K562 (cell line): ENCODE results near the gene MTHFSD. TPM values are rescaled to one million over a fixed set of nuclear protein-coding genes. Genes with fewer than 3 reads are reported as not detected.
A peak's percentile ranks its signal among the peaks of the same experiment; 100 is the strongest.

ENCODE experiments used
- ATAC-seq: fragments of 200-7000 bp; cut with Tn5 transposase; 3 replicates; pipeline ENCODE4 v1.9.1; 2020; ENCODE audit warnings: moderate library complexity
- BruUV-seq: library from RNA; stranded (reverse); fragments of 400-500 nt; replicated peaks from 2 replicates; lab custom pipeline; 2021; lab: Mats Ljungman, UMichigan
- CTCF ChIA-PET: fragments of 300-600 bp; formaldehyde crosslinking; extraction: SDS; loops from one replicate; lab custom pipeline; 2021; ENCODE audit warnings: low intra/inter-chr PET ratio; lab: Yijun Ruan, JAX
- POLR2A ChIA-PET: fragments of 300-600, 350-650 bp; sonication (Branson Sonifier 250); formaldehyde crosslinking; extraction: SDS; loops from one replicate; lab custom pipeline; 2021; ENCODE audit warnings: antibody characterized with exemption, inconsistent platforms; lab: Yijun Ruan, JAX
- DNase-seq, 4 experiments: peaks; one replicate each; pipeline versions ENCODE4 v3.0.0 to v3.0.0-alpha.2; 2011 to 2018; ENCODE audit warnings: low spot score in 3 of 4, mixed read lengths in 3 of 4; ENCODE audit errors: extremely low read depth in 1 of 4
- FAIRE-seq: peaks from 2 replicates; lab custom pipeline; 2011; peaks lifted over from hg19 to GRCh38; lab: Jason Lieb, UNC
- H2AFZ ChIP-seq: 2 replicates; pipeline ENCODE4 v1.6.0; 2011; ENCODE audit warnings: low read depth, low read length, control low read depth, inconsistent platforms
- H3K27ac ChIP-seq: fragments of 200-600 bp; 3 replicates; pipeline ENCODE4 v1.8.0; 2011; ENCODE audit warnings: low read depth, mild to moderate bottlenecking, control low read depth, inconsistent platforms, low read length, moderate library complexity, mixed read lengths; ENCODE audit errors: extremely low read depth
- H3K27me3 ChIP-seq, 2 experiments: fragments of 300-600 bp in 1 of 2; 2 replicates in 1 of 2; 3 replicates in 1 of 2; pipeline versions ENCODE4 v1.6.0 to v1.8.0; 2011; ENCODE audit warnings: inconsistent platforms in 2 of 2, low read length in 2 of 2, mild to moderate bottlenecking in 1 of 2, mixed read lengths in 1 of 2, moderate library complexity in 1 of 2; ENCODE audit not compliant: control insufficient read depth in 2 of 2, insufficient read depth in 2 of 2
- H3K36me3 ChIP-seq: fragments of 300-600 bp; 3 replicates; pipeline ENCODE4 v1.8.0; 2011; ENCODE audit warnings: mild to moderate bottlenecking, low read length, inconsistent platforms; ENCODE audit not compliant: control insufficient read depth, insufficient read depth
- H3K4me1 ChIP-seq, 2 experiments: fragments of 200-600 bp in 1 of 2; replicated peaks in 1 of 2; 2 replicates in 1 of 2; 3 replicates in 1 of 2; pipeline versions ENCODE4 v1.5.1 to v1.8.0; 2011; ENCODE audit warnings: inconsistent platforms in 2 of 2, low read length in 2 of 2, mild to moderate bottlenecking in 1 of 2, mixed read lengths in 1 of 2, moderate library complexity in 1 of 2; ENCODE audit not compliant: control insufficient read depth in 2 of 2, insufficient read depth in 2 of 2
- H3K4me2 ChIP-seq: 2 replicates; pipeline ENCODE4 v1.6.1; 2011; ENCODE audit warnings: low read length, control low read depth, inconsistent platforms, mixed read lengths; ENCODE audit not compliant: insufficient read depth
- H3K4me3 ChIP-seq: fragments of 200-600 bp; sonication (generic), shearing (Covaris generic); 2 replicates; pipeline ENCODE4 v1.5.1; 2016; ENCODE audit warnings: control low read depth, inconsistent platforms
- H3K79me2 ChIP-seq: fragments of 200-600 bp; 3 replicates; pipeline ENCODE4 v1.8.0; 2011; ENCODE audit warnings: low read length, inconsistent platforms; ENCODE audit not compliant: control insufficient read depth, insufficient read depth
- H3K9ac ChIP-seq, 2 experiments: 2 replicates each; pipeline versions ENCODE4 v1.6.0 to v1.6.1; 2011; ENCODE audit warnings: low read depth in 2 of 2, low read length in 2 of 2, control low read depth in 1 of 2, inconsistent platforms in 1 of 2, mild to moderate bottlenecking in 1 of 2, mixed read lengths in 1 of 2; ENCODE audit not compliant: insufficient read depth in 1 of 2
- H3K9me1 ChIP-seq: one replicate; pipeline ENCODE4 v1.6.0; 2011; ENCODE audit warnings: inconsistent platforms, mild to moderate bottlenecking, low read length, moderate library complexity; ENCODE audit not compliant: control insufficient read depth, insufficient read depth
- H3K9me3 ChIP-seq: replicated peaks from 2 replicates; pipeline ENCODE4 v1.5.1; 2011; ENCODE audit warnings: low read depth, low read length, inconsistent platforms; ENCODE audit not compliant: control insufficient read depth, insufficient read depth
- H4K20me1 ChIP-seq: replicated peaks from 2 replicates; pipeline ENCODE4 v1.6.1; 2011; ENCODE audit warnings: low read length, inconsistent platforms, mixed read lengths; ENCODE audit not compliant: control insufficient read depth, insufficient read depth
- BRF2 ChIP-seq: IDR thresholded peaks from 3 replicates; pipeline ENCODE4 v1.6.1; 2011; ENCODE audit warnings: borderline replicate concordance, mild to moderate bottlenecking; ENCODE audit not compliant: insufficient read length, insufficient read depth
- CEBPG ChIP-seq, 3 experiments: fragments of 200-800 bp in 1 of 3; sonication (Bioruptor generic) in 1 of 3; sonication (generic) in 1 of 3; formaldehyde crosslinking in 1 of 3; IDR thresholded peaks in 2 of 3; conservative IDR thresholded peaks in 1 of 3; 2 replicates each; pipeline versions ENCODE4 v1.6.1 to v1.8.0; 2016 to 2022; ENCODE audit warnings: missing compliant biosample characterization in 2 of 3, missing genetic modification characterization in 2 of 3, mild to moderate bottlenecking in 1 of 3, missing genetic modification reagents in 1 of 3
- DPF2 ChIP-seq: fragments of 450-650 bp; IDR thresholded peaks from 2 replicates; pipeline ENCODE4 v1.6.1; 2016
- E2F1 ChIP-seq: sonication (generic); formaldehyde crosslinking; IDR thresholded peaks from 2 replicates; pipeline ENCODE4 v1.8.1; 2023; ENCODE audit warnings: mild to moderate bottlenecking, missing genetic modification reagents, moderate library complexity
- GATAD2A ChIP-seq: fragments of 450-650 bp; IDR thresholded peaks from 2 replicates; pipeline ENCODE4 v1.6.1; 2017
- MTF1 ChIP-seq: fragments of 250-450 bp; sonication (Bioruptor Pico); IDR thresholded peaks from 2 replicates; pipeline ENCODE4 v1.9.0; 2021; ENCODE audit warnings: moderate library complexity, mild to moderate bottlenecking, inconsistent platforms, borderline replicate concordance
- POLR2G ChIP-seq: fragments of 200-400 bp; formaldehyde crosslinking; IDR thresholded peaks from 2 replicates; pipeline ENCODE4 v1.6.1; 2017; ENCODE audit warnings: low read depth, mild to moderate bottlenecking, antibody characterized with exemption, low read length, moderate library complexity
- POU5F1 ChIP-seq: fragments of 150-350 bp; IDR thresholded peaks from 2 replicates; pipeline ENCODE4 v1.6.1; 2014; ENCODE audit warnings: borderline replicate concordance, low read length, low read depth, mild to moderate bottlenecking; ENCODE audit not compliant: partially characterized antibody
- ZNF146 ChIP-seq: IDR thresholded peaks from one replicate; pipeline ENCODE4 v1.6.1; 2018; ENCODE audit warnings: missing compliant biosample characterization; ENCODE audit not compliant: unreplicated experiment
- ZNF324 ChIP-seq: fragments of 250-450 bp; sonication (Bioruptor Pico); IDR thresholded peaks from 2 replicates; pipeline ENCODE4 v1.4.0; 2020; ENCODE audit warnings: mild to moderate bottlenecking
- ZSCAN29 ChIP-seq: fragments of 450-650 bp; IDR thresholded peaks from 2 replicates; pipeline ENCODE4 v1.6.1; 2017
- WGBS: fragments of 100-300 bp; shearing (Covaris generic); methylation state at CpG from one replicate; pipeline ENCODE4 v1.1.6; 2016; ENCODE audit warnings: low coverage, mixed read lengths; ENCODE audit not compliant: insufficient coverage; ENCODE audit errors: missing lambda C conversion rate; 5-methylcytosine and 5-hydroxymethylcytosine counted together
- in situ Hi-C: fragments of 300-500 bp; cut with MboI; formaldehyde crosslinking; loops from 4 replicates; pipeline ENCODE4 v1.15.0; 2018; ENCODE audit warnings: inconsistent platforms, mixed read lengths
- intact Hi-C: fragments of 100-400 bp; cut with micrococcal nuclease; formaldehyde crosslinking; loops from 2 replicates; pipeline ENCODE4 v1.14.2; 2022
- polyA plus RNA-seq, 8 experiments: library from polyadenylated mRNA; depleted of rRNA in 4 of 8; stranded (reverse) in 5 of 8; unstranded in 3 of 8; fragments of >200 nt; fragmentation: Nextera tagmentation in 2 of 8; fragmentation: Illumina TruSeq in 1 of 8; extraction: Ambion mirVana in 2 of 8; extraction: Trizol in 1 of 8; gene quantifications; 2 replicates each; pipeline versions ENCODE4 v1.2.1 to v1.2.3, GENCODE V29; 2011 to 2014; ENCODE audit warnings: inconsistent platforms in 1 of 8, missing spikeins in 1 of 8
- total RNA-seq, 7 experiments: library from RNA; depleted of rRNA in 6 of 7; stranded (reverse); fragments of >200 nt in 6 of 7; fragmentation: Illumina TruSeq in 2 of 7; extraction: Trizol in 2 of 7; gene quantifications; 2 replicates each; pipeline versions ENCODE4 v1.2.1 to v1.2.3, GENCODE V29; 2011 to 2021; ENCODE audit warnings: low replicate concordance in 1 of 7

The MTHFSD gene
- total and polyA plus RNA-seq, 9 of the 15 experiments (the other 6 are each of a cell fraction or from before 2014, with no cell fraction given), result 3.2 to 20.2 (median 12.0) TPM

GRCh38 chr16:86553356-86553755, 1.7 kb downstream of the MTHFSD start:
- Histone ChIP-seq H3K9me3 (no peaks in the 10 kb centered on the region), H3K27me3 (peaks cover 4% of the 10 kb centered on the region in 2 experiments; a peak in 1 of 5 replicates), H3K9ac (no peak overlapping the region), H2AFZ (no peak overlapping the region), H3K9me1 (no peaks in the 10 kb centered on the region), H3K36me3 (peaks cover 16% of the 10 kb centered on the region; the same call in 1 of the 3 replicates), H3K79me2 (peaks cover 13% of the 10 kb centered on the region), H3K4me3 (no peak overlapping the region), H3K27ac (no peak overlapping the region), H4K20me1 (no peaks in the 10 kb centered on the region), H3K4me2 (no peak overlapping the region), H3K4me1 (peaks cover 0 to 14% of the 10 kb centered on the region in 2 experiments; a peak in 3 of 5 replicates)
- FAIRE-seq (no peak), ATAC-seq (no peak), DNase-seq (no peak)
- ChIA-PET CTCF (no interaction called here), POLR2A (interaction anchor here (0.8 to 1.0 kb wide), 2 partner anchors 21 to 22 kb away, joined by 3 read pairs; no protein-coding TSS in a partner anchor)
- in situ Hi-C loops, result loop anchor here (25.0 kb wide), 1 partner anchor 1084 kb away; no protein-coding TSS in a partner anchor
- 98% methylated on average over 16 of the region's 22 CpGs for WGBS
- TF ChIP-seq ZNF324 (CRISPR knock-in tag) (no peak), BRF2 (no peak), POLR2G (peak; percentile 36; the same call in 1 of the 2 replicates)
- no TSS peak for BruUV-seq
- intact Hi-C loops, result no loop called here

- in situ Hi-C loops, result loop anchor here (25.0 kb wide), 1 partner anchor 1087 kb away; no protein-coding TSS in a partner anchor
- no peak for TF ChIP-seq DPF2
- TF ChIP-seq GATAD2A, result no peak
- no peak for TF ChIP-seq MTF1 (CRISPR knock-in tag)
- TF ChIP-seq CEBPG (CRISPR knock-in tag; IDR thresholded peaks at IDR 0.05), result no peak
- TF ChIP-seq CEBPG (tag; conservative IDR thresholded peaks at IDR 0.05 in 1 of 2, IDR thresholded peaks at IDR 0.05 in 1 of 2), result no peak
- no peak for TF ChIP-seq ZNF146 (CRISPR knock-in tag)
- no peak for TF ChIP-seq ZSCAN29
- no peak for TF ChIP-seq E2F1
- no peak for TF ChIP-seq POU5F1
- TF ChIP-seq, all 486 proteins: peak for 0
Observed at GRCh38 chr16:86550281-86550680, 4.8 kb downstream of the MTHFSD start.

More at GRCh38 chr16:86550281-86550680, 4.8 kb downstream of the MTHFSD start:
- peaks cover 13% of the 10 kb centered on the region for H3K79me2 ChIP-seq
- no peak overlapping the region for H2AFZ ChIP-seq
- ChIA-PET CTCF (no interaction called here), POLR2A (interaction anchor here (0.7 kb wide), 1 partner anchor 34 kb away, joined by 4 read pairs; no protein-coding TSS in a partner anchor)
- peaks cover 27% of the 10 kb centered on the region; the same call in 2 of the 3 replicates for H3K36me3 ChIP-seq
- no peak overlapping the region for H3K4me2 ChIP-seq
- H3K9me1 ChIP-seq, result no peaks in the 10 kb centered on the region
- no peak overlapping the region for H3K4me3 ChIP-seq
- no TSS peak for BruUV-seq
- no peak overlapping the region for H3K27ac ChIP-seq
- H3K9ac ChIP-seq, result no peak overlapping the region
- H4K20me1 ChIP-seq, result no peaks in the 10 kb centered on the region
- DNase-seq (no peak), FAIRE-seq (no peak), ATAC-seq (no peak)
- H3K27me3 ChIP-seq, result no peaks in the 10 kb centered on the region
- peaks cover 0 to 9% of the 10 kb centered on the region in 2 experiments; a peak in 2 of 5 replicates for H3K4me1 ChIP-seq
- no peaks in the 10 kb centered on the region for H3K9me3 ChIP-seq
- WGBS, result 79% methylated on average over 5 of the region's 5 CpGs
- intact Hi-C loops, result no loop called here
